Gastrocnemius medialis (tissue), 4 donors: Measurements from ENCODE around the gene HEPHL1.

Source experiments
- POLR2A ChIP-seq, 2 donors: fragments of 450-650 bp; IDR thresholded peaks; one replicate each; pipeline ENCODE4 v1.6.1; 2017; ENCODE audit warnings: antibody characterized with exemption in 2 of 2, mild to moderate bottlenecking in 2 of 2, moderate library complexity in 2 of 2
- TF ChIP-seq, protein P1 (sequence below), 5 experiments: fragments of 450-650 bp in 3 of 5; fragments of 200-600 bp in 2 of 5; sonication (generic) in 2 of 5; IDR thresholded peaks in 4 of 5; conservative IDR thresholded peaks in 1 of 5; 1 replicate in 4 of 5; 2 replicates in 1 of 5; pipeline ENCODE4 v1.5.1; 2016 to 2019; ENCODE audit warnings: antibody characterized with exemption in 5 of 5, mild to moderate bottlenecking in 3 of 5, moderate library complexity in 3 of 5

DNA sequence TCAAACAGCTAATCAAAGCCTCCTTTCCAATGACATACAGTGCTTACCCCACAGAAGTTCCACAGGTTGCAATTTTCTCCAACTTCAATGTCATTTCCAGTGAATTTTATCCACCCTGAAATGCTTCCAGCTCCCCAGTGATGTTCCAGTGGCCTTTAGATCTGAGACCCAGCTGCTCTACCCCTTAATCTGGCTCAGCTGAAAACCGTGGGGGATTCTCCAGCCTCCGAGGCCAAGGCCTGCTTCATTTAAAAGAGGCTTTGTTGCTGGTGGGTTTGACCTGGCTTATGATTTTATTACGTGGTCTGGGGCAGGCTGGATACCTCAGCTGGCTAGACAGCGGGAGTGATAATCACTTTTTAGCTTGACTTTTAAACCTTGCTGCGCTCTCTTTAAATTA, 10.9 kb downstream of the HEPHL1 start:
- TF ChIP-seq, protein P1, sequence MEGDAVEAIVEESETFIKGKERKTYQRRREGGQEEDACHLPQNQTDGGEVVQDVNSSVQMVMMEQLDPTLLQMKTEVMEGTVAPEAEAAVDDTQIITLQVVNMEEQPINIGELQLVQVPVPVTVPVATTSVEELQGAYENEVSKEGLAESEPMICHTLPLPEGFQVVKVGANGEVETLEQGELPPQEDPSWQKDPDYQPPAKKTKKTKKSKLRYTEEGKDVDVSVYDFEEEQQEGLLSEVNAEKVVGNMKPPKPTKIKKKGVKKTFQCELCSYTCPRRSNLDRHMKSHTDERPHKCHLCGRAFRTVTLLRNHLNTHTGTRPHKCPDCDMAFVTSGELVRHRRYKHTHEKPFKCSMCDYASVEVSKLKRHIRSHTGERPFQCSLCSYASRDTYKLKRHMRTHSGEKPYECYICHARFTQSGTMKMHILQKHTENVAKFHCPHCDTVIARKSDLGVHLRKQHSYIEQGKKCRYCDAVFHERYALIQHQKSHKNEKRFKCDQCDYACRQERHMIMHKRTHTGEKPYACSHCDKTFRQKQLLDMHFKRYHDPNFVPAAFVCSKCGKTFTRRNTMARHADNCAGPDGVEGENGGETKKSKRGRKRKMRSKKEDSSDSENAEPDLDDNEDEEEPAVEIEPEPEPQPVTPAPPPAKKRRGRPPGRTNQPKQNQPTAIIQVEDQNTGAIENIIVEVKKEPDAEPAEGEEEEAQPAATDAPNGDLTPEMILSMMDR (IDR thresholded peaks at IDR 0.05 in 4 of 5, conservative IDR thresholded peaks at IDR 0.05 in 1 of 5): no peak
- TF ChIP-seq POLR2A (IDR thresholded peaks at IDR 0.05): no peak
